ENCODE data around the gene AXIN2.
"Not testable (repeated sequence)": the region's sequence is repeated elsewhere in the genome, so short reads cannot be mapped to it uniquely, and the experiment has no call there.

AXIN2 gene

GRCh38 chr17:65538675-65539529 is 22.5 kb downstream of the AXIN2 start:
- DNase-seq (ENCODE audit: low read depth in 2 of 2), result no peak

- no peak for DNase-seq (ENCODE audit: low read depth in 2 of 2)
Measured at GRCh38 chr17:65537845-65538674, 23.4 kb downstream of the AXIN2 start.

GRCh38 chr17:65537343-65537844 is 24.1 kb downstream of the AXIN2 start:
- no peak for DNase-seq (ENCODE audit: low read depth in 2 of 2)

GRCh38 chr17:65536573-65537342 is 24.7 kb downstream of the AXIN2 start:
- DNase-seq (ENCODE audit: low read depth in 2 of 2), result no peak

GRCh38 chr17:65535777-65536572 is 25.5 kb downstream of the AXIN2 start:
- DNase-seq (ENCODE audit: low read depth in 2 of 2), result no peak

GRCh38 chr17:65533852-65534457 is 27.5 kb downstream of the AXIN2 start:
- no peak for DNase-seq (ENCODE audit: low read depth in 2 of 2)

GRCh38 chr17:65533056-65533745 is 28.2 kb downstream of the AXIN2 start:
- no peak for DNase-seq (ENCODE audit: low read depth in 2 of 2)

GRCh38 chr17:65532101-65532890 is 29.2 kb downstream of the AXIN2 start:
- DNase-seq (ENCODE audit: low read depth in 2 of 2), result no peak

GRCh38 chr17:65531256-65532100 is 30.0 kb downstream of the AXIN2 start:
- DNase-seq (ENCODE audit: low read depth in 2 of 2), result no peak

- DNase-seq (ENCODE audit: low read depth in 2 of 2), result no peak
Measured at GRCh38 chr17:65530523-65531255, 30.8 kb downstream of the AXIN2 start.

GRCh38 chr17:65529761-65530522 is 31.5 kb downstream of the AXIN2 start:
- DNase-seq (ENCODE audit: low read depth in 2 of 2), result no peak

GRCh38 chr17:65529040-65529633 is 32.3 kb downstream of the AXIN2 start:
- no peak for DNase-seq (ENCODE audit: low read depth in 2 of 2)

GRCh38 chr17:65527857-65528591 is 33.4 kb downstream of the AXIN2 start:
- DNase-seq (ENCODE audit: low read depth in 2 of 2), result no peak

- DNase-seq (ENCODE audit: low read depth in 2 of 2), result no peak
Measured at GRCh38 chr17:65527381-65527780, 34.1 kb downstream of the AXIN2 start.

GRCh38 chr17:65526854-65527253 is 34.6 kb downstream of the AXIN2 start:
- DNase-seq (ENCODE audit: low read depth in 2 of 2), result not testable (repeated sequence)
